Stimulated activated CD8-positive, alpha-beta memory T cell treated with anti-CD3 and anti-CD28 coated beads, Interleukin-2, amount 100 ng/mL, for 1 hour (primary cell): Measurements from ENCODE around the gene ADIPOR2.

ENCODE experiments used
- DNase-seq, 2 donors: peaks; one replicate each; pipeline ENCODE4 v3.0.0-alpha.2; 2020; ENCODE audit warnings: low read depth in 2 of 2

The ADIPOR2 gene

DNA sequence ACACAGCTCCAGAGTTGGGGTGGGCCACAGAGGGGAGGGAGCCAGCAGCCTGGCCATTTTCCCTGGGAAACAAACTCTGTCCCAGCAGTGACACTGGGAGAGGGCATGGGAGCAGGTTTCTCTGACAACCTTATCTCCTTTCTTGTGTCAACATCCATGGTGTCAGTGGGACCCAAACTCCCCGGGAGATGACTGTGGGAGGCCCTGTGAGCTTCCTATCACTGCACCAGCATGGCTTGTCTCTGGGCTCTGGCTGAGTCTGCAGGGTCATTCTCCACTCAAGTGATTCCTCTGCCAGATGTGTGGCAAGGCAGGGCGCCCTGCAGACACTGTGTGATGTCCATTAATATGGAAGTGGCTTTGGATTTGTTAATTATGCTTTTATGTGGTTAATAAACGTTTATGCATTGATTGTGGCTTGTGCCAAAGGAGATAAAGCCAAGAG is 139.6 kb downstream of the ADIPOR2 start:
- DNase-seq, result no peak

DNA sequence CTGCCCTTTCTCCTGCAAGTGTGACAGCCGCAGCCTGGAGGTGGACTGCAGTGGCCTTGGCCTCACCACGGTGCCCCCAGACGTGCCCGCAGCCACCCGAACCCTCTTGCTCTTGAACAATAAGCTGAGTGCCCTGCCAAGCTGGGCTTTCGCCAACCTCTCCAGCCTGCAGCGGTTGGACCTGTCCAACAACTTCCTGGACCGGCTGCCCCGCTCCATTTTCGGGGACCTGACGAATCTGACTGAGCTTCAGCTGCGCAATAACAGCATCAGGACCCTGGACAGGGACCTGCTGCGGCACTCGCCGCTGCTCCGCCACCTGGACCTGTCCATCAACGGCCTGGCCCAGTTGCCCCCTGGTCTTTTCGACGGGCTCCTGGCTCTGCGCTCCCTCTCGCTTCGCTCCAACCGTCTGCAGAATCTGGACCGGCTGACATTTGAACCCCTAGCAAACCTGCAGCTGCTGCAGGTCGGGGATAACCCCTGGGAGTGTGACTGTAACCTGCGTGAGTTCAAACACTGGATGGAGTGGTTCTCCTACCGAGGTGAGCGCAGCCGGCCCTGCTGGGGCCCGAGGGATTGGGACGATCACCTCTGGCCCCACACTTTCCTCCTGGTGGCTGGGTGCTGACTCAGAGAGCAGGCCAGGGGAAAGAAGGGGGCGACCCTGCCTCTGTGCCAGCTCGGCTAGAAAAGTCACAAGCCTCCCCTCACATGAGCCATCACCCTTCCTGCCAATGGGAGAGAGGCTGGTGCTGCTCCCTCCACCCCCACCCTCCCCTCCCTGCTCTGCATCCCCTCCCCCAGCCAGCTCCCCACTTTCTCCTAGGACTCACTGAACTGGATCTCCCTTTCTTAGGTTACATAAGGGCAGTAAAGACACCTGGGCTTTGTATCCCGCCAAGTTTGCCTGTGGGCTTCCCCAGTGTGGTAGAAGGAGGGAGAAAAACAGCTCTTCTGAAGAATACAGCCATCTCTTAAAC is 140.4 kb downstream of the ADIPOR2 start:
- DNase-seq, result no peak

DNA sequence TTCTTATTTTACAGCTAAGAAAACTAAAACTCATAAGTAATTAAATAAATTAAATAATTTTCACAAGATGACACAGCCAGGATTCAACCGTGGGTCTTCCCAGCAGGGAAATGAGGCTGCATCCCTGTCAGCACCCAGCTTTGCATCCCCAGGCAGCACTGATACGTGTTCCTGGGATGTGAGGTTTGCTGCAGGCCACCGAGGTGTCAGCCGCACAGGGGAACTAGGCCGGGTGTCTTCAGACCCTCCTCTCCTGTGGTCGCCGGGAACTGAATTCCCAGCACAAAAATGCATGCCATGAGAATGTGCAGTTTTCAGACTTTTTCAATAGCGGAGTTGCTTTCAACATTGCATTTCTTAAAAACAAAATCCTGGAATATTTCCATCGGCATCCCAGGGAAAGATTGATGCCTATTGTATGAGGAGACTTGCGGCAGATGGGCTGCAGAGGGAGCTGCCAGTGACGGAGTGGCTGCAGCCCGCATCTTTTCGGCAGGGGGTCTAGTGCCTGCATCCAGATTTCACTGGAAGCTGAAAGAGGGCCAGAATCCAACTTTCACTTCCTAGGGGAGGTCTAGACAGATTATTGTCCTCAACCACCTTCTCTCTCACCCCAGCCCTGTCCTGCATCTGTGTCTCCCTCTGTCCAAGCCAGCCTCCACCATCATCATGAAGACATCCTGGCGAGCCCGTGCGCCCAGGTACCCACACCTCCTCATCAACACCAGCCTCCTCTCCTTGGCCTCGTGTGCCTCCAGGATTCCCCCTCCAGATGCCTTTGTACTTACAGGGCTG is 142.1 kb downstream of the ADIPOR2 start:
- DNase-seq, result no peak

DNA sequence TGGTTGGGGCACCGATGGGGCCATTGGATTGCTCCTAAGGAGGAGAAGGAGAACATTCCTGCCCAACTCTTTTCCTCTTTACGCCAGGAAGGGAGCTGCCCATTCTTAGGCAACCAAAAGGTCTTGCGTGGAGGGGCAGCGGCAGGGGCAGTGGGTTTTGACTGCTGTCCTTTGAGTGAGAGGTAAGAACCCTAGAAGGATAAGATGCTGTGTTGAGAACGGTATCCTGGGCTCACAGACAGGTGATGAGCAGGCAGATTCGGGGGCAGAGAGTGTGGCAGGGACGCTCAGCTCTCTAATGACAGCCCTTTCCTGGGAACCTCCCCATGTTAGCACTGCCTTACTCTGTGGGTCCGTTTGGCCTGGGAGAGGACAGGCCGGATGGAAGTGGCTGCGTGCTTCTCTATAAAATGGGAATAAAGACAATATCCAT is 142.7 kb downstream of the ADIPOR2 start:
- no peak for DNase-seq

DNA sequence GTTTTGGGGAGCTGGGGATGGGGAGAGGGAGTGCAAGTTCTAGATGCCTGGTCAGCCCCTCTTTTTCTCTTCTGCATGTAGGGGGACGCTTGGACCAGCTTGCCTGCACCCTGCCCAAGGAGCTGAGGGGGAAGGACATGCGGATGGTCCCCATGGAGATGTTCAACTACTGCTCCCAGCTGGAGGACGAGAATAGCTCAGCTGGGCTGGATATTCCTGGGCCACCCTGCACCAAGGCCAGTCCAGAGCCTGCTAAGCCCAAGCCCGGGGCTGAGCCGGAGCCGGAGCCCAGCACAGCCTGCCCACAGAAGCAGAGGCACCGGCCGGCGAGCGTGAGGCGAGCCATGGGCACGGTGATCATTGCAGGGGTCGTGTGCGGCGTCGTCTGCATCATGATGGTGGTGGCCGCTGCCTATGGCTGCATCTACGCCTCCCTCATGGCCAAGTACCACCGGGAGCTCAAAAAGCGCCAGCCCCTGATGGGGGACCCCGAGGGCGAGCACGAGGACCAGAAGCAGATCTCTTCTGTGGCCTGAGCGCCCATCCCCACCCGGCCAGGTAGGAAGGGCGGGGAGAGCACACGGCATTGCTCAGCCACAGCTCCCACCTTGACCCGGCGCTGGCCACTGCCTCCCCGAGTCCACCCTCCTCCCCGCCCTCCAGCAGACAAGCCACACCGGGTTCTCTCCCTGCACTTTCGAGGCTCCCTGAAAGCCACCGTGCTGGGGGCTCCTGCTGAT is 143.5 kb downstream of the ADIPOR2 start:
- DNase-seq, result no peak

DNA sequence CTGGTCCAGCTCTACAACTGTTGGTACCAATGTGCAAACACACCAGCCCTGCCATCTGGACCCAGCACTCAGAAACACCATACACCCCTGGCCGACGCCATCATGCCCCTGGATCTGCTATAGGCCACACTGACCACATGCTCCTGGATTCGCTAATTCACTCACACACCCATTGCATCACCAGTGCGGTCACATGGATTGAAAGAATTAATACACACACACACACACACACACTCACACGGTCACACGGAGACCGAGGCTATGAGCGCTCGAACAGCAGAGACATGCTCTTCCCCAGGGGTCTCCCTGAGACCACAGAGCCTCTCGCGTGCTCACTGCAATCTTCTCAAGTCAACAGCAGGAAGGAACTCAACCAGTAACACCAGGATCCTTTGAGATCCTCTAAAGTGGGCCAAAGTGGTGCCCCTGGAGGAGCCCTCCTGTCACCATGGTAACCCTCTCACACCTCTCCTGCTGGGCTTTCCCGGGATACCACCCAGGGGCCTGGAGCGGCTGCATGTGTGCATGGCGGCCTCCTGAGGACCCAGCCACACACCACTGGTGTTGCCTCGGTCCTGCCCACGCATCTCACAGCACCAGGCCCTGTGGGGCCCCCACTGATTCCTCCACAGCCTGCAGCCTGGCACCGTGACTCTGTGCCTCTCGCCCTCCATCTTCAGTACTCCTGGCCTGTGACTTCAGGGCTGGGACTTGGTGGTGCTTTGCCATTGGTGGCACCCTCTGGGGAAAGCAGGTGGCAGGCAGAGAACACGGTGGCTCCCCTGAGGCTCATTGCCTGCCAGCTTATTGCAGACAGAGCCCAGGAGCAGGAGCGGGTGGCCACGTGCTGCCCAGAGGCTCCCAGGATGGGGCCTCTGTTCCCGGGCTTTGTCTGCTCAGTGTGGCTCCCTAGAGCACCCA is 144.6 kb downstream of the ADIPOR2 start:
- no peak for DNase-seq

DNA sequence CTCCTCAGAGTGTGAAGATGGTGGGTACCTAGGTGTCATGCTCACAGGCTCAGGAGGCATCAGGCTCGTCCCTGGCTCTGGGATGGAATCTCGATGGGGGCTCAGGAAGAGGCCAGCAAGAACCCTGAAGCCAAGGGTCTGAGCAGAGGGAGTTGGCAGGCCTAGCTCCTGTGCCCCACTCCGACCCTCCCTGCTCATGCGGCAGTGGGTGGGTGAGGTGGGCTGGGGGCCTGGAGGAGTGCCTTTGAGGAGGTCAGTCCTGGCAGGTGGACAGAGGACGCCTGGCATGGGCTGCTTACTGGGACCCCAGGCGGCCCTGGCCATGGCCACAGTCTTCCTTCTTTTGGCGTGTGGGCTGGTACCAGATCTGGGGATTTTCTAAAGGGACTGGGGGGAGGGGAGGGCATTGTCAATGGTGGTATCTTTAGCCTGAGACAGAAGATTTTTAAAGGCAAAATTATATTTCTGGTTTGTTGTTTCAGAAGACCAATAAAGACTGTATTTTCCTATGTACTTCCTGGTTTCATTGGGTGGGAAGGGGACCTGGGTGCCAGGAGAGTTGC is 145.5 kb downstream of the ADIPOR2 start:
- no peak for DNase-seq

DNA sequence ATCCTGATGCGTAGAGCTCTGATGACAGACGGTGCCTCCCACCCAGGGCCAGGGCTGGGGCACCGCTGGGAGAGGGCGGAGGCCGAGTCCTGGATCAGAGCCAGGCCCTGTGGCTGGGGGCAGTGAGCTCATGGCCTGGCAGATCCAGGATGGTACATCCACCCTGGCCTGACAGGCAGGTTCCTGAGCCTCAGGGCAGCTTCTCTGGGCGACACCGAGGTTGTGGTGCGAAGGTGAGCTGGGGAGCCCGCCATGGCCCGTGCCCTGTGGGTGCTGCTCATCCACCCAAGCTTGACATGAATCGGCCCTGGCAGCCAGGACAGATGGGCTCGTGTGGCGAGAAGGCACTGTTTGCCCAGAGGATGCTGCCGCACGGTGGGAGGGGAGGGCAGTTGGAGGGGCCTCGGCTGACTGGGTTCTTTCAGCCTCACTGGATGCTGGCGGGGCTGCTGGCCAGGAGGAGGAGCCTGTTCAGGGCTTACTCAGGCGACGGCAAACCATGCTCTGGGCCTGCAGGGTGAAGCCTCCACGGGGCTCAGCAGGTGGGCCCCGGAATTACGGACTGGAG is 146.1 kb downstream of the ADIPOR2 start:
- DNase-seq, result no peak

DNA sequence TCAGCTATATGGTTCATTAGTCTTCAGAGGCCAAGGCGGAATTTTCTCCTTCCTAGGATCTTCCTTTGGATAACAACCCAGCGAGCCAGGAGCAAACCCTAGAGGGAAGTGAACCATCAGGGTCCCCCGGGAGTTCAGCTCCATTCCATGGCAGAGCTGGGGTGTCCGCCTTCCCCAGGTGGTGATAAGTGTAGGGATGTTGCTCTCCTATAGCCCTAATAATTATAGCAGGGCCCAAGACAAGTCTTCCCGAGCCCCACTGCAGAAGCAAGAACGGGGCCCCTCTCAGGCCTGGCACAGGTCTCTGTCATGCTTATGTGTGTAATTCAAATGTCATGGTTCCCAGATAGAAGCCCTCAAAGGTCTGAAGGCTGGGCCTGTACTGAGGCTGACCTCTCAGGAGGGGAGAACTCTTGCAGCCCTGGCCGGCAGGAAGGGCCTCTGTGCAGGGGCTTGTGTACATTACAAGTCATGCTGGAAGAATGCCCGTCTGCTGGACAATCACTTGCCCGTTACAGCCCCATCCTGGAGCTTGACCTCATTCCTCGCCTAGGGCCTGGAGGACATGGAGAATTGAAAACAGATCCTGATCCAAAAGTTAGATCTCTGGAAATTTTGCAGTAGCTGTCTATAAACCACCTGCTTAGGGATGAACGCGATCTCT is 146.8 kb downstream of the ADIPOR2 start:
- DNase-seq, result no peak
